SKM-1 treated with dmso at 0.1 percent for 144 hours (cell line): ENCODE data around the gene PLEKHS1.

Source experiments
- DNase-seq: peaks from one replicate; lab custom pipeline; 2025; ENCODE audit not compliant: unreplicated experiment; lab: John Stamatoyannopoulos, UW

PLEKHS1 gene

GRCh38 chr10:113751181-113751732 is at the start of gene PLEKHS1:
Gene PLEKHS1 (plus strand): TSS chr10:113751682. CDS start chr10:113755278, 3,596 bp downstream.
- DNase-seq: no peak

GRCh38 chr10:113704637-113705343 is 46.7 kb upstream of the PLEKHS1 start:
- DNase-seq: peak; percentile 22

GRCh38 chr10:113705344-113705652 is 46.2 kb upstream of the PLEKHS1 start:
- no peak for DNase-seq

GRCh38 chr10:113706623-113707022 is 44.9 kb upstream of the PLEKHS1 start:
- DNase-seq: no peak

GRCh38 chr10:113708640-113709039 is 42.8 kb upstream of the PLEKHS1 start:
- DNase-seq: no peak

GRCh38 chr10:113709221-113709838 is 42.2 kb upstream of the PLEKHS1 start:
- DNase-seq: no peak

GRCh38 chr10:113711142-113711541 is 40.3 kb upstream of the PLEKHS1 start:
- DNase-seq: no peak

GRCh38 chr10:113712024-113712423 is 39.5 kb upstream of the PLEKHS1 start:
- DNase-seq: no peak

GRCh38 chr10:113712755-113713639 is 38.5 kb upstream of the PLEKHS1 start:
- no peak for DNase-seq

GRCh38 chr10:113713640-113713982 is 37.9 kb upstream of the PLEKHS1 start:
- DNase-seq: no peak

- DNase-seq: no peak
These were observed 35.2 kb upstream of the PLEKHS1 start for GRCh38 chr10:113716109-113716910.

- no peak for DNase-seq
These were observed 32.3 kb upstream of the PLEKHS1 start for GRCh38 chr10:113718969-113719822.

- no peak for DNase-seq
These were observed 31.1 kb upstream of the PLEKHS1 start for GRCh38 chr10:113720386-113720785.

- no peak for DNase-seq
These were observed 19.2 kb upstream of the PLEKHS1 start for GRCh38 chr10:113732160-113732881.

GRCh38 chr10:113732966-113733365 is 18.5 kb upstream of the PLEKHS1 start:
- no peak for DNase-seq

- no peak for DNase-seq
These were observed 17.8 kb upstream of the PLEKHS1 start for GRCh38 chr10:113733635-113734034.

GRCh38 chr10:113735913-113736312 is 15.6 kb upstream of the PLEKHS1 start:
- DNase-seq: no peak

GRCh38 chr10:113736576-113736975 is 14.9 kb upstream of the PLEKHS1 start:
- DNase-seq: no peak

GRCh38 chr10:113739031-113739430 is 12.5 kb upstream of the PLEKHS1 start:
- no peak for DNase-seq
